GM18868 (cell line): Measurements from ENCODE around the gene SIGLEC11.
"Not testable (repeated sequence)": the region's sequence is repeated elsewhere in the genome, so short reads cannot be mapped to it uniquely, and the experiment has no call there.

Source experiments
- ATAC-seq: cut with Tn5 transposase; IDR thresholded peaks from one replicate; pipeline ENCODE4 v1.9.1; 2021; ENCODE audit warnings: mild to moderate bottlenecking, moderate library complexity; ENCODE audit not compliant: unreplicated experiment

SIGLEC11 gene, protein sequence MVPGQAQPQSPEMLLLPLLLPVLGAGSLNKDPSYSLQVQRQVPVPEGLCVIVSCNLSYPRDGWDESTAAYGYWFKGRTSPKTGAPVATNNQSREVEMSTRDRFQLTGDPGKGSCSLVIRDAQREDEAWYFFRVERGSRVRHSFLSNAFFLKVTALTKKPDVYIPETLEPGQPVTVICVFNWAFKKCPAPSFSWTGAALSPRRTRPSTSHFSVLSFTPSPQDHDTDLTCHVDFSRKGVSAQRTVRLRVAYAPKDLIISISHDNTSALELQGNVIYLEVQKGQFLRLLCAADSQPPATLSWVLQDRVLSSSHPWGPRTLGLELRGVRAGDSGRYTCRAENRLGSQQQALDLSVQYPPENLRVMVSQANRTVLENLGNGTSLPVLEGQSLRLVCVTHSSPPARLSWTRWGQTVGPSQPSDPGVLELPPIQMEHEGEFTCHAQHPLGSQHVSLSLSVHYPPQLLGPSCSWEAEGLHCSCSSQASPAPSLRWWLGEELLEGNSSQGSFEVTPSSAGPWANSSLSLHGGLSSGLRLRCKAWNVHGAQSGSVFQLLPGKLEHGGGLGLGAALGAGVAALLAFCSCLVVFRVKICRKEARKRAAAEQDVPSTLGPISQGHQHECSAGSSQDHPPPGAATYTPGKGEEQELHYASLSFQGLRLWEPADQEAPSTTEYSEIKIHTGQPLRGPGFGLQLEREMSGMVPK

GRCh38 chr19:49960980-49961379 is at the start of gene SIGLEC11:
Gene SIGLEC11 (minus strand): TSS chr19:49961172. CDS start chr19:49961081, 91 bp downstream.
- ATAC-seq = not testable (repeated sequence)

- no peak for ATAC-seq
Observed at GRCh38 chr19:50008532-50008931, 47.6 kb upstream of the SIGLEC11 start.

DNA sequence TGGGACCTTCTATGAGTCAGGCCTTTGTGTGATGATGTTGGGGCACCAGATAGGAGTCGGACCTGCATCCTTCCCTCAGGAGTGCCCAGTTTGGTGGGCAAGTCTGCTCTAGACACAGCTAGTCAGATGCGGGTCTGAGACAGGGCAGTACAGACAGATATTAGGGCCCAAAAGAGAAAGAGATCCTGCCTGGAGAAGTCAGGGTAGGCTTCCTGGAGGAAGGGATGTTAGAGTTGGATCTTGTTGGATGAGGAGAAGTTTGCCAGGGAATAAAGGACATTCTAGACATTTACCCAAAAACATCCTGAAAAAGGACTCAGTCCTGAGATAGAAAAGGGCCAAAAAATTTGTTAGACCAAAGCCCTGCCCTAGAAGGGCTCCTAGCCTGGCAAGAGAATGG is 47.0 kb upstream of the SIGLEC11 start:
- ATAC-seq = no peak

DNA sequence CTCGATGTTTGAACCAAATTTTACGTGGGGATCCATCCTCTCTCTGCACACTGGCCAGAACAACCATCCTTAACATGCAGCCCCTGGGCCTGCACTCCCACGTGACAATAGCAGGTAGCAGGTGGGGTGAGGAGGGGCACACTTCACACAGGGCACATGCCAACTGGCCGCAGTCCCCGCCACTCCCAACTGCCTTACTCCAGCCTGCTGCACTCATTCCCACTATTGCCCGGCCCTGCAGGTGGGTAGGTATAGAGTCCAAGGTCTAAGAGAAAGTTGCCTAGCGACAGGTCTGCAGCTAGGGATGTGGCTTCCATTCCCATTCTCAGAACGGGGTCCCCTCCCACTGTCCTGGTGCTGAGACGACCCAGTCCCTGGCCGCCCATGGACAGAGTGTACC is 46.2 kb upstream of the SIGLEC11 start:
- no peak for ATAC-seq

DNA sequence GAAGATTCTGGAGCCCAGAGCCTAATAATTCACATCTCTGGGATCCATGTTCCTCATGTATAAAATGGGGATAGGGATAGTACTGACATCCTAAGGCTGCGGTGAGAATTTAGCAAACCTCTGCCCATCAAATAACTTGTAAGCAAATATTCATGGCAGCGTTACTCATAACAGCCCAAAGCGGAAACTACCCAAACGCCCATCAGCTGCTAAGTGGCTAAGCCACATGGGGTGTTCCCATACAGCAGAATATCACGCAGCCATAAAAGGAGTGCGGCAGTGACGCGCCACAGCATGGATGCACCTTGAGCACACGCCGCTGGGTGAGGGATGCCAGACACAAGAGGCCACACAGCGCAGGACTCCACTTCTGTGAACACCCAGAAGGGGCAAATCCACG is 44.5 kb upstream of the SIGLEC11 start:
- ATAC-seq = no peak

DNA sequence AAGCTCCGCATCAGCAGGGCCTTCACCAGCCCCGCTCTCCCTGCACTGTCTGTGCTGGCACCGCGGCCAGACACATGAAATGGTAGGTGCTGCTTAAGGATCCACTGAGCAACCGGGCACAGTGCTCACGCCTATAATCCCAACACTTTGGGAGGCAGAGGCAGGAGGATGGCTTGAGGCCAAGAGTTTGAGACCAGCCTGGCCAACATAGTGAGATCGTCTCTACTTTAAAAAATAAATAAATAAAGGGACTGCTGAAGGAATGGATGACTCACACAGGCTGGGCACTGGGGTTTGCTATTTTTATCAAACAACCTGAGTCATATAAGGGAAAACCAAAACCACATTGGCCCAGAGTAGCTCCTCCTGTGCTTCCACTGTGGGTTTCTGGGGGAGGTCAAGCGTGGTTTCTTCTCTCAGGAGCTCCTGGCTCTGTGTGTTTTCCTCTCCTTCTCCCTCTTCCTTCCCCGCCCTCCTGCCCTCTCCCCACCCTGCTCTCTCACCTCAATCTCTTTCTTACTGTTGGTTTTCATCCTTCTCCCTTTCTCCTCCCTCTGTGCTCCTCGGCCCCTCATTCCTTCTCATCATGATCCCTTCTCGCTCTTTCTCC is 42.9 kb upstream of the SIGLEC11 start:
- ATAC-seq = no peak

GRCh38 chr19:50003254-50003788 is 42.3 kb upstream of the SIGLEC11 start:
- no peak for ATAC-seq

GRCh38 chr19:50002386-50002960 is 41.5 kb upstream of the SIGLEC11 start:
- no peak for ATAC-seq

- ATAC-seq = no peak
Observed at GRCh38 chr19:50001775-50002174, 40.8 kb upstream of the SIGLEC11 start.

- no peak for ATAC-seq
Observed at GRCh38 chr19:50000841-50001557, 40.0 kb upstream of the SIGLEC11 start.

DNA sequence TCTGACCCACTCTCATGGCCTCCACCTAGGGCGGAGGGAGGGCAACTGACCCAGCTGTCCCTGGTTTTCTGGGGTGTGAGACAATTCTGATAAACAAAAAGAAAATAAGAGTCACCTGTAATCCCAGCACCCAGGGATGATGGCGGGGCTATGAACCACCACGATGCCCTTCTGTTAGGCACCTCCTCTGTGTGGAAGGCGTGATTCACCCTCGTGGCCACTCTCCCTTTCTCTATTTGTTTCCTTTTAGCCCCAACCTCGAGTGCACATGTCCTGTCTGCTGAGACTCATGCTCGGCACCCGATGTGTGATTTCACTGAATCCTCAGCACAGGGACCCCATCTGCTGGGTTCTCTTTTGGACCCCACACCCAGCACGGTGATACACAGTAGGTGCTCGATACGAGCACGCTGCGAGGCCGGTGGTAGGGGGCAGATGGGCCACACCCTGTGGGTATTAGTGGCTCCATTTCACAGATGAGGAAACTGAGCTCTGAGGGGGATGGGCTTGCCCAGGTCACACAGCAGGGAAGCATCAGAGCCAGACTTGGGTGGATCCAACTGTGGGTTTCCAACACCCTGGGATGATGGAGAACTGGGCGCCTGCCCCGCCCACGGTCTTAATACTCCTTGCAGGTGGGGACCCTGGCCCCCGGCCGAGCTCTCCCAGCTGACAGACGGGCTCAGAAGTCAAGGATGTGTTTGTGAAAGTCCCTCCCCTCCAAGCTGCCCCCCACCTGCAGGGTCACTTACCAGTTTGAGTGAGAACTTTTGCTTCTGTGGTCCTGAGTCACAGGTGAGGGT is 39.3 kb upstream of the SIGLEC11 start:
- no peak for ATAC-seq

DNA sequence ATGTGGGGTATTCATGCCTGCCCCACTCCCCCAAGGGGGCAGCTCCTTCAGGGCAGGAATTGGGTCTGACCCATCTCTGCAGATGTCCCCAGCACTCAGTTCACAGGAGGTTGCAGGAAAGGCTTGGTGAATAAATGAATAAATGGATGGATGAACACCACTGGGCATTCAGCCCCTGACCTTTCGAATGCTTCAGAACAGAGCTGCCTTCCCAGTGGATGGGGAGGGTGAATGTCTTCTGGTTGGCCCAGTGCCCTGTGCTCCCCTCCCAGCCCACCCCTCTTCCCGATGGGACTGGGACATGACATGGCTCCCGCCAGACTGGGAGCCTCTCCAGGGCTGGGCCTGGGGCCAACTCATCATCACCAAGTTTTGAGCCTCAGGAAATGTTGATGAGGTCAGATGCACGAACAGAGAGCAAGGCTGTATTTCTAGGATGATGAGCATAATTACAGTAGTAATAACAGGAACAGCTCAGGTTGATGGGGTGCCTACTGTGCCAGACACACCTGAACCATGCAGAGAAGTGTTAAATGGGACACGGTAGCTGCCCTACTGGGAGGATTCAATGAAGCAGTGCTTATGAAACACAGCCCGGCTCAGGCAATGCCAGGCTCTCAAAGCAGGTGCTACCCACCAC is 38.5 kb upstream of the SIGLEC11 start:
- no peak for ATAC-seq

DNA sequence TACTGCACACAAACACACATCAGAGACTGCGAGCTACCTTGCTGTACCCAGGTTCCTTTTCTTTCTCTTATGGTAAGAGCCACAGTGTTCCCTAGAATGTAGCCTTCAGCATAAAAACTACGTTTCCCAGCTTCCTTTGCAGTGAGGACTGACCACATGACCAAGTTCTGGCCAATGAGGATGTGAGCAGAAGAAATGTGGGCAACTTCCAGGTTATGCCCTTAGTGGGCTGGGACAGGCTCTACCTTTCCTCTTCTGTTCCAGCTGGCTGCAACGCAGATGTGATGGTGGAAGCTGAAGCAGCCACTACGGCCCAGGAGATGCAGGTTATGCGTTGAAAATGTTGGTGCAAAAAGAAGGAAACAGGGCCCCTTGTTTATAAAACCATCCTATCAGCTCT is 36.7 kb upstream of the SIGLEC11 start:
- no peak for ATAC-seq

DNA sequence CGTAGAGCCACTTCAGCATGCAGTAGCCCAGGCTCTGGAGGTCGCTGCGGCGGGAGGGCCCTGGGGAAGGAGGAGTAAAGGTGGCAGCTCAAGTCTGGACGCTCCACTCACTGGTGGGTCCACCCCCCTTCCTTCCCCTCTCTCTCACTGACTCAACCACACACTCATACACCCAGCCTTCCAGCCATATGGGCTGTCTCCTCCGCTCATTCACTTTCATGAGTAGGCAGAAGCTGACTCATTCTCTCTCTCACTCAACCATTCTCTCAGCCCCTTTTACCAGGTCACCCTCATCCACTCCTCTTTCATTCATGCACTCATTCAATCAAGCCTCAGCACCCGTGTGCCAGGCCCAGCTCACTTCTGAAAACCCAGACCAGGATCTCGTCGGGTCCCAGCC is 27.5 kb upstream of the SIGLEC11 start:
- no peak for ATAC-seq

GRCh38 chr19:49988007-49988406 is 27.0 kb upstream of the SIGLEC11 start:
- no peak for ATAC-seq

DNA sequence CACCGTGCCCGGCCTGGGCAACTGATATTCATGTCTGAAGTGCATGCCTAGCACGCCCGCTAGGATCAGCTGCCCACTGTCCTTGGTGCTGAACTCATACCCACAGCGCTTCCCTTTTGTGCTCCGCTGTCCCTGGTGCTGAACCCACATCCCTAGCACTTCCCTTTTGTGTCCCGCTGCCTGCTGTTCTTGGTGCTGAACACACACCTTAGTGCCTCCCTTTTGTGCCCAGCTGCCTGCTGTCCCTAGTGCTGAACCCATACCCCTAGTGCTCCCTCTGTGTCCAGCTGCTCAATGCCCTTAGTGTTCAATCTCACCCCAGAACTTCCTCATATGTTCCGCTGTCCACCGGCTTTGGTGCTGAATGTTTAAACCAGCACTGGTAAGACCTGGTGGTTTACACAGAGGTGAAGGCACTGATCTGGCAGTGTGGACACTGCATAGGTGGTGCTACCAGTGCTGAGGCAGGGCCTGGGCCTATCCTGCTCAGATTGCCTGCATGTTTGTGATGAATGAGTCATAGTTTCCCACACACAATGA is 26.3 kb upstream of the SIGLEC11 start:
- ATAC-seq = no peak

DNA sequence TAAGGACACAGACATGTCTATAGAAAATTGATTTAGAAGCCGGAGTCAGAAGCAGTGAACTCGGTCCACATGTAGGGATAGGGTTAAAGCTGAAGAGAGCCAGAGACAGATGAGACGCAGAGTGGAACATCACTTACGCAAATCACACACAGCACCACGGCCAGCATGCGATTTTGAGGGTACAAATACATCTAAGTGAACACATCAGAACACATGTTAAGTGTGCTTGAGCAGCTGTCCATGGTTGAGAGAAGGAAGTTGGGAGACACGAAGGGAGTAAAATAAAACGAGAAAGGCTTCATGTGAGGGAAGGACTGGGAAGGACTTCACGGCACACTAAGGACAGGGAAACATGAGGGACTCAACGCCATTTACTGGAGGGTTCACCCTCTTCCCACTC is 25.4 kb upstream of the SIGLEC11 start:
- no peak for ATAC-seq

DNA sequence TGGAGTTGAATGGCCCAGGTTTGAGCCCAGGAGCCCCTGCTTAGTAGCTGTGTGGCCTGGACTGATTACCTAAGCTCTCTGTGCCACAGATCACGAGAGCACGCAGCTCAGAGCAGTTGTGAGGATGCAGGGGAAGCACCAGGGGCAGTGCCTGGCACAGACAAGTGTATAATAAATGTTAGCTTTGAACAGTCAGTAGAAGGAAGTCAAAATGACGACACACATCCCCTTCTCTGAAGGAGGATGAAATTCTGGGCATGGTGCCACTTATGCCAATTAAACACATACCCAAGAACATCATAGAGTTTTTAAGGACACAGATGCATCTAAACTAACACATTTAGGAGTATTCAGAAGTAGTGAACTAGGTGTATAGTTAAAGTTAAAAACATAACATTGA is 24.9 kb upstream of the SIGLEC11 start:
- ATAC-seq = no peak

GRCh38 chr19:49984491-49984890 is 23.5 kb upstream of the SIGLEC11 start:
- no peak for ATAC-seq
